DMS79 treated with DMSO at 0.1 percent for 48 hours (cell line): ENCODE measurements around the gene ERI2.
"Not testable (repeated sequence)": the region's sequence is repeated elsewhere in the genome, so short reads cannot be mapped to it uniquely, and the experiment has no call there.

ENCODE experiments used
- DNase-seq: peaks from one replicate; lab custom pipeline; 2025; lab: John Stamatoyannopoulos, UW

ERI2 gene

DNA sequence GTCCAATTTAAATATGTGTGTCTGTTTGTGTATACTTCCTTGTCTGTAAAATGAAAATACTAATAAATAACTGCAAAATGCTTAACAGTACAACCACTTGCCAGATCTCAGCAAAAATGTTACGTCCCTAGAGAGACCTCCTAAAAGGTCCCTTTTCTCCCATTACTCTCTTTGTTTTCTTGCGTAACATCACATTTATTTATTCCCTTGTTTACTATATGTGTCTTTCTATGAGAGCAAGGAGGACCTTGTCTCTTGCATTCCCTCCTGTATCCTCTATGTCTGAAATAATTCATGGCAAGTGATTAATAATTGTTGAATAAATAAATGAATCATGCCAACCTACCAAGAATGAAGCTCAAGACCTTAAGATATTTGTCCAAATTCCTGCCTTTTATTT is 40.5 kb downstream of the ERI2 start:
- DNase-seq: no peak

DNA sequence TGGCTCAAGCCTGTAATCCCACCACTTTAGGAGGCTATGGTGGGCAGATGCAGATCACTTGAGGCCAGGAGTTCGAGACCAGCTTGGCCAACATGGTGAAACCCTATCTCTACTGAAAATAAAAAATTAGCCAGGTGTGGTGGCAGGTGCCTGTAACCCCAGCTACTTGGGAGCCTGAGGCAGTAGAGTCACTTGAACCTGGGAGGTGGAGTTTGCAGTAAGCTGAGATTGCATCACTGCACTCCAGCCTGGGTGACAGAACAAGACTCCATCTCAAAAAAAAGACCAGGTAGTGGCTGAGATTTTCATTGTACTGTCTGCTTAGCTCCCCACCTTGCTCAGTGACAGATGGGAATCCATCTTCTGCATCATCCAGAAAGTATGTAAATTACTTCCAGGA is 41.8 kb downstream of the ERI2 start:
- DNase-seq: not testable (repeated sequence)

DNA sequence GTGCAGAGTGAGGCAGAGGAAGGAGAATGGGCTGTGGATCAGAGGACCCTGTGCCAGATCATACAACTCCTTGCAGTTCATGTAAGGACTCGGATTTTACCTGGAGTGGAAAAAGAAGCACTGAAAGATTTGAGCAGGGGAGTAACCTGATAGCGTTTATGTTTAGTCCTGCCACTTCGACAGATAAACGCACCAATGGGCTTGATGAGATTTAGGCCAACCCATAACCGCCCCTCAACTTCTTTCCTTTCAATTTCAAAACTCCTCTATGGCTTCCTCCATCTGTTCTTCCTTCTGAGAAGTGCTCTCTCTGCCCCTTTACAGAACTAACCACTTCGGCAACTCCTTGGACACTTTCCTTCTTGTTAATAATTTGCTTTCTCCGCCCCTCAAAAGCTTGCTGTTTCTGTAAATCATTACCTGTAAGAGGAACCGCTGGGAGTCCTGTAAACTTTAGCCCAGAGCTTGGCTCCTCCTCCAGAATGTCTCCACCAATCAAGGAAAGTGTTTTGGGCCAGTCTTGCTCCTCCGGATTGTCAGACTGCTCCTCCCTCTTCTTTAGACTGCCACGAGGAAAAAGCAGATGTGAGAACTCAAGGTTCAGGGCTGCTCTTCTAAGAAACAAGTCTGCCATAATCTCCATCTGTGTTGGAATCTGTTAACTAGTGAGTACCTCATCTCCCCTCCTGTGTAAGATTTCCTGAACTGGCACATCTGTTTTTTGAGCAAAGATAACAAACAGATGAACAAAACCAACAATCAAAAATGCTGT is 42.6 kb downstream of the ERI2 start, which contains the start of gene ACSM3:
Gene ACSM3 (plus strand): TSS at position 554 of the 772 bp plus-strand sequence. CDS start 6,021 bp downstream, outside the sequence.
- no peak for DNase-seq

DNA sequence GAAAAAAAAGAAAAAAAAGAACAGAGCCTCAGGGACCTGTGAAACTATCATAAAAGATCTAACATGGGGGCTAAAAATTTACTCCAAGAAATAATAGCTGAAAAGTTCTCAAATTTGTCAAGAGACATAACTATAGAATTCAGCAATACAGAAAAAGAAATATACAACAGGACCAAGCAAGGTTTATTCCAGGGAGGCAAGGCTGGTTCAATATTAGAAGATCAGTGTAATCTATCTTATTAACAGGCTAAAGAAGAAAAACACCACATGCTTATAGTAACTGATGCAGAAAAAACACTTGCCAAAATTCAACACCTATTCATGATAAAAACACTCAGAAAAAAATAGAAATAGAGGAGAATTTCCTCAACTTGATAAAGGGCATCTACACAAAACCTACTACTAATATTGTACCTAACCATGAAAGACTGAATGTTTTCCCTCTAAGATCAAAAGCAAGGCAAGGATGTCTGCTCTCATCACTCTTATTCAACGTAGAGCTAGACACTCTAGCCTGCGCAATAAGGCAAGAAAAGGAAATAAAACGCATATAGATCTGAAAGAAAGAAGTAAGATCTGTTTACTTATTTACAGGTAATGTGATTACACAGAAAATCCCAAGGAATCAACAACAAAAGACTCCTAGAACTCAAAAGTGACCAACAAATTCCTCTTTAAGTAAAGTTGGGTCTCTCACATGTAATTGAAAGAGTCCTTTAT is 43.7 kb downstream of the ERI2 start:
- no peak for DNase-seq

DNA sequence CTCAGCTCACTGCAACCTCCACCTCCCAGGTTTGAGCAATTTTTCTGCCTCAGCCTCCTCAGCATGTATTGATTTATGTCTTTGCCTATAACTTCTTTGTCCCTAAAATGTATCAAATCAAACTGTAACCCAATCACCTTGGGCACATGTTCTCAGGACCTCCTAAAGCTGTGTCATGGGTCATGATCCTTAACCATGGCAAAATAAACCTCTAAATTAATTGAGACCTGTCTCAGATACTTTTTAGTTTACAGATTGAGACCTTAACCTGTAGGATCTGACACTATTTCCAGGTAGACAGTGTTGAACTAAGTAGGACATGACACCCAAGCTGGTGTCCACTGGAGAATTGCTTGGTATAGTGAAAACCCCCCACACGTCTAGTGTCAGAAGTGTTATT is 45.1 kb downstream of the ERI2 start:
- DNase-seq: no peak

DNA sequence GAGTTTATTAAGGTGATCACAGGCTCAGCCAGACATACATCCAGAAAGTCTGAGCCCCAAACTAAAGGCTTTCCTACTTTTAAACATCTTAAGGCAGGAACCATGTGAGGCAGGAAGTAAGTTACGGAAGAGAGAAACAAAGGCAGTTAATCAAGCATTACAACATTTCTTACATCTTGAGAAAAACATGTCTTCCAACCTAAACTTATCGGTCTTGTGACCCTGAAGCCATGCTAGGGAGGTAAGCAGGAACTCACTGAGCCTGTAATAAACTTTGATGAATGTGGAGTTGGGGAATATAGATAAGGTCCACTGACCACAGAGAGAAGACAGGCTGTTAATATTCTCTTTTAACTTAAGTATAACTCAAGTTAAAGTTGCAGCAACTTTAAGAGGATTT is 45.9 kb downstream of the ERI2 start:
- no peak for DNase-seq

DNA sequence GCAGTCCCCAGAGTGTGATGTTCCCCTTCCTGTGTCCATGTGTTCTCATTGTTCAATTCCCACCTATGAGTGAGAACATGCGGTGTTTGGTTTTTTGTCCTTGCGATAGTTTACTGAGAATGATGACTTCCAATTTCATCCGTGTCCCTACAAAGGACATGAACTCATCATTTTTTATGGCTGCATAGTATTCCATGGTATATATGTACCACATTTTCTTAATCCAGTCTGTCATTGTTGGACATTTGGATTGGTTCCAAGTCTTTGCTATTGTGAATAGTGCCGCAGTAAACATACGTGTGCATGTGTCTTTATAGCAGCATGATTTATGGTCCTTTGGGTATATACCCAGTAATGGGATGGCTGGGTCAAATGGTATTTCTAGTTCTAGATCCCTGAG is 50.5 kb downstream of the ERI2 start:
- DNase-seq: not testable (repeated sequence)

DNA sequence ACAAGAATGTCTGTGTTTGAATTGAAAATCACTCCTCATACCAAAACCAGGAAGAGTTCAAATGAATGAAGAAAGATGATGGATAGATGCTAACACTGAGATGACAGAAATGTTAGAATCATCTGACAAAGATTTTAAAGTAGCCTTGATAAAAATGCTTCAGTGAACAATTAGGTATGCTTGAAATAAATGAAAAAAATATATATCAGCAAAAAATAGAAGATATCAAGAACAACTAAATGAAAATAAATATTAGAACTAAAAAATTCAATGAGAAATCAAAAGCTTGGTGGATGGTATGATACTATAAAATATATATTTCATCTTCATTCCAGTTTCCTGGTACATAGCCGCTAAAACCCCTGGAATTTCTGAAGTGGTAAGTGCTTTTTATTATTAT is 51.0 kb downstream of the ERI2 start:
- no peak for DNase-seq

DNA sequence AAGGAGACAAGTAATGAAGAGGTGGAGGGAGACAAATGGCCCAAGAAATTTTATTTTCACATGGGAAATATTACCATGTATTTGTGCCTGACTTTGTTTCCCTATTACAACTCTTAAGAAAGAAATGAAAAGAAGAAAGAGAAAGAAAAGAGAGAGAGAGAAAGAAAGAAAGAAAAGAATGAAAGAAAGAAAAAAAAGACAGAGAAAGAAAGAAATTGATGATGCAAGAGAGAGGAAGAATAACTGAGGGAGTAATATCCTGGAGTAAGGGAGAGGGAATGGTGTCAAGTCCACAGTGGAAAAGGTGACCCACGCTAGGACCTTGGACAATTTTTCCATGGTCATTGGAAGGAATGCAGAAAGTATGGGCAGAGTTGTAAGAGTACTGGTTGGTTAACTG is 52.5 kb downstream of the ERI2 start:
- no peak for DNase-seq

DNA sequence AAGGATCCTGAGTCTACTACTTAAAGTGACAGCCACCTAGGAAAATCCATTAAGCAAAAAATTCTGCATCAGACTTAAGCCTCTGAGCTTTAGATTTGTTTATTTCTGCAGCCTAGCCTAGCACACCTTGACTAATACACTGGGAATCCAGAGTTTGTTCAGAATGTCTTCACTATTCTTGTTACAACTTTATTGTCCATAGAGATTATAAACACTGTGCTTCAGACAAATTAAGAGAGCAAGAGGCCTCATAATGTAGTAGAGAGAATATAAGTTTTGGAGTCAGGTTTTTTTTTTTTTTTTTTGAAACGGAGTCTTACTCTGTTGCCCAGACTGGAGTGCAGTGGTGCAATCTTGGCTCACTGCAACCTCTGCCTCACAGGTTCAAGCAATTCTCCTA is 55.7 kb downstream of the ERI2 start:
- no peak for DNase-seq

DNA sequence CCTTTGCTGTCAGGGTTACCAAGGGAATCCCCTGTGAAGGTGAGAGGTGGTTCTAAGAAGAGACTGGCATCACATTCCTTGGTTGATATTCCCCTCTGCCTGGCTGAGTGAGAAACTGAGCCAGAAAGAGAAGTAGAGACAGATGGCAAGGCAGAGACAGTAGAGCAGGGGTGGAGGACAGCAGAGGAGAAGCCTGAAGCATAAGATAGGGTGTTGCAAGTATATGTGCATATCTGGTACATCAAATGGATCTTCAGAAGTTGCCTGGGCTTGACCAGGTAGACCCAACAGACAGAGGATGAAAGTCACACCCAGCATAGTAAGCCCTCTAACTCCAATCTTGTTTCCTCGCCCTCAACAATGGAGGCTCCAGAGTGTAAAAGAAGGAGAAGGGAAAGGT is 56.8 kb downstream of the ERI2 start:
- no peak for DNase-seq

DNA sequence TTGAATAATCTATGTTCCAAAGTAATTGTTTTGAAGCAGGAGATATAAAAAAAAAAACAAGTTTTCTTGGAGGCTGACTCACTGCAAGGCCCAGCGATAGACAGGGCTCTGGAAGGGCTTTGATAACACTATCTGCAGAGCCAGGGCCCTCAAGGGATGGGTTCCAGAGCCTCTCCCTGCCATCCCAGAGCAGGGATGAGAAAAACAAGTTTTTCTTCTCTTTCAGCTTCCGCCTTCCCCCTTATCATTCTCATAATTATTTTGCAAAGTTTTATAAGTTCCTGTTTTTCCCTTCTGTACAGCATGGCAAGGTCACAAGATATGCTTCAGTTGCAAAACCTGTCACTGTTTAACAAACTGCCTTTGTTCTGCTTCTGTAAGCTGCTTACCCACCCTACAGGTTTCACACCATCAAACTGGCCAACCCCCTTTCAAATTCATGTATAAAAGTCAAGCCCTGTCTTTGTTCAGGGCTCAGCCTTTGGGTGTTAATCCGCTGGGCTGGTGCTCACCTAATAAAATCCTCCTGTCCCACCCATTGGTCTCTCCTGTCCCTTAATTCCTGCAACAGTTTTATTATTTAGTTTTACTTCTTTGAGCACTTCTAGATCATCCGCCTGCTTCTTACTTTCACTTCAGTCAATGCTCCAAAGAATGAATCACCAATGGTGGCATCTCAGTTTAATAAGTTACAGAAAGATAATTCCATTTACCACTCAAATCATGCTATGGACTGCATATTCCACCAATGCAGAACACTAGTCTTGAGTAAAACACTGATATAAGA is 59.0 kb downstream of the ERI2 start:
- no peak for DNase-seq

DNA sequence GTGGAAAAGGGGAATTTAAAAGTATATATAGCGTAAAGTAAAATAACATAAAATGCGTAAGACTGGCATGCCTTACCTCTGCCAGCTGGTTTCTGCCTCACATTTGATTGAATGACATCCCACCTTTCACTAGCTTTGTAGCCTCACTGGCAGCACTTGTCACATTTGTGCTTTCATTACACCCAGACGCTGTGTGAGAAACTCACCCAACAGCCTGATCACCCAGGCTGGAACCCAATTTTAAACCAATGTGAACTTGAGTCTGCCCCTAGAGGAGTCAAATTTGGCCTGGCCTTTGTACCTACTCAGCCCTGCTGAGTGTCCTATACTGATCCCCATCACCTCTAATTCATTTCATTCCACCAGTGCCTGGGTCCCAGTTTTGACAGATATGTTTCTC is 59.8 kb downstream of the ERI2 start:
- DNase-seq: no peak
